ENCODE results near the gene THBD.

Gene THBD

DNA sequence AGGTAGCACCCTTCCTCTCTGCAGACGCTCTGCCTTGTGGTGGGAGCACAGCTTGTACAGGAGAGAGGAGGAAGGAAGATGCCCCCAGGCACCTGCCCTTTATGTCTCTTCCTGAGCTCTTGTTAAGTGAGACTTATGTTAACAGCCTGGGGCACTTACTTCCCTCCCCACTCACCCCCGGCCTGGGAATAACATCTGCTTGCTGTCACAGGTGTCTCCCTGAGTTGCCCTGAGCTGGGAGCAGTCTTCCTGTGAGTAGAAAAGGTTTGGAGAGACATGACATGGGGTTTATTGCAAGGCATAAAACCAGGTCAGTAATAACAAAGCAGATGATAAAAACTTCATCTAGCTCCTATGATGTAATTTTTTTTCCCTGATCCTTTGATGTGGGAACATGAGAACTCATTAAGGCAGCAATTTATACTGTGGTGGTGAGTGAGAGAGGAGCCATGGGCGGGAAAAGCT lies 12.4 kb downstream of the THBD start:
- peaks cover 2 to 4% of the 10 kb centered on the region in 2 experiments for H3K4me1 ChIP-seq (ENCODE audit: control insufficient read depth in 1 of 2, insufficient read depth in 2 of 2, low read length in 2 of 2)
- no peak overlapping the region for H2BK12ac ChIP-seq (ENCODE audit: low read length)
- H2AFZ ChIP-seq (ENCODE audit: insufficient read depth, low read length, poor library complexity) = no peak overlapping the region
- peaks cover 12% of the 10 kb centered on the region for H3K9me3 ChIP-seq (ENCODE audit: insufficient read depth, low read depth, low read length)
- no peak overlapping the region for H3K9ac ChIP-seq (ENCODE audit: low read length)
- H3K14ac ChIP-seq (ENCODE audit: low read length) = no peak overlapping the region
- H2BK5ac ChIP-seq (ENCODE audit: low read depth, low read length, poor library complexity) = no peak overlapping the region
- no peak for DNase-seq
- H4K91ac ChIP-seq (ENCODE audit: low read depth, low read length) = no peak overlapping the region
- no peak overlapping the region for H3K18ac ChIP-seq (ENCODE audit: low read length)
- H3K27ac ChIP-seq (ENCODE audit: low read depth, low read length) = no peak overlapping the region
- H3K79me2 ChIP-seq (ENCODE audit: control insufficient read depth, insufficient read depth, low read length, poor library complexity) = no peaks in the 10 kb centered on the region
- H3K23ac ChIP-seq (ENCODE audit: low read length) = no peak overlapping the region
- no peak overlapping the region for H3K4me2 ChIP-seq (ENCODE audit: low read length)
- no peak overlapping the region for H4K12ac ChIP-seq (ENCODE audit: low read depth, low read length)
- H3K27me3 ChIP-seq (ENCODE audit: insufficient read depth, low read length) = peaks cover 31% of the 10 kb centered on the region
- H3K4me3 ChIP-seq (ENCODE audit: low read depth, low read length) = no peak overlapping the region
- H3K79me1 ChIP-seq (ENCODE audit: low read length) = no peaks in the 10 kb centered on the region
- H2AK5ac ChIP-seq (ENCODE audit: low read length) = no peak overlapping the region
- H4K8ac ChIP-seq (ENCODE audit: low read depth, low read length) = no peak overlapping the region
- H3K4ac ChIP-seq (ENCODE audit: low read depth, low read length) = no peak overlapping the region
- WGBS (ENCODE audit: extremely low coverage, insufficient coverage, insufficient read length) = no CpG with 5 or more reads among the region's 3 CpGs
- H2BK120ac ChIP-seq (ENCODE audit: insufficient read depth, low read length, poor library complexity) = no peak overlapping the region
- H3K36me3 ChIP-seq (ENCODE audit: control insufficient read depth in 1 of 2, insufficient read depth in 2 of 2, low read length in 2 of 2) = no peaks in the 10 kb centered on the region

DNA sequence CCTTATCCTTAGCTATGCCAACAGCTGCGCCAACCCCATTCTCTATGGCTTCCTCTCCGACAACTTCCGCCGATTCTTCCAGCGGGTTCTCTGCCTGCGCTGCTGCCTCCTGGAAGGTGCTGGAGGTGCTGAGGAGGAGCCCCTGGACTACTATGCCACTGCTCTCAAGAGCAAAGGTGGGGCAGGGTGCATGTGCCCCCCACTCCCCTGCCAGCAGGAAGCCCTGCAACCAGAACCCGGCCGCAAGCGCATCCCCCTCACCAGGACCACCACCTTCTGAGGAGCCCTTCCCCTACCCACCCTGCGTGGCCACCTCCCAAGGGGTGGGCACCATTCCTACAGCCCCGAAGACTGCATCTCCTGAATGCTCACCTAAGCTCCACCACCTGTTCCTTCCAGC lies 13.1 kb downstream of the THBD start:
- H3K18ac ChIP-seq (ENCODE audit: low read length) = no peak overlapping the region
- WGBS (ENCODE audit: extremely low coverage, insufficient coverage, insufficient read length) = no CpG with 5 or more reads among the region's 11 CpGs
- no peak overlapping the region for H2BK5ac ChIP-seq (ENCODE audit: low read depth, low read length, poor library complexity)
- H2AK5ac ChIP-seq (ENCODE audit: low read length) = no peak overlapping the region
- no peak overlapping the region for H2AFZ ChIP-seq (ENCODE audit: insufficient read depth, low read length, poor library complexity)
- H3K27ac ChIP-seq (ENCODE audit: low read depth, low read length) = no peak overlapping the region
- H3K9ac ChIP-seq (ENCODE audit: low read length) = no peak overlapping the region
- H3K14ac ChIP-seq (ENCODE audit: low read length) = no peak overlapping the region
- peaks cover 31% of the 10 kb centered on the region for H3K27me3 ChIP-seq (ENCODE audit: insufficient read depth, low read length)
- H4K8ac ChIP-seq (ENCODE audit: low read depth, low read length) = no peak overlapping the region
- no peaks in the 10 kb centered on the region for H3K79me1 ChIP-seq (ENCODE audit: low read length)
- H4K12ac ChIP-seq (ENCODE audit: low read depth, low read length) = no peak overlapping the region
- H3K23ac ChIP-seq (ENCODE audit: low read length) = no peak overlapping the region
- DNase-seq = no peak
- H3K4ac ChIP-seq (ENCODE audit: low read depth, low read length) = no peak overlapping the region
- peaks cover 12% of the 10 kb centered on the region for H3K9me3 ChIP-seq (ENCODE audit: insufficient read depth, low read depth, low read length)
- peaks cover 2 to 4% of the 10 kb centered on the region in 2 experiments for H3K4me1 ChIP-seq (ENCODE audit: control insufficient read depth in 1 of 2, insufficient read depth in 2 of 2, low read length in 2 of 2)
- no peak overlapping the region for H3K4me2 ChIP-seq (ENCODE audit: low read length)
- H3K79me2 ChIP-seq (ENCODE audit: control insufficient read depth, insufficient read depth, low read length, poor library complexity) = no peaks in the 10 kb centered on the region
- no peak overlapping the region for H2BK120ac ChIP-seq (ENCODE audit: insufficient read depth, low read length, poor library complexity)
- H4K91ac ChIP-seq (ENCODE audit: low read depth, low read length) = no peak overlapping the region
- no peak overlapping the region for H2BK12ac ChIP-seq (ENCODE audit: low read length)
- no peak overlapping the region for H3K4me3 ChIP-seq (ENCODE audit: low read depth, low read length)
- no peaks in the 10 kb centered on the region for H3K36me3 ChIP-seq (ENCODE audit: control insufficient read depth in 1 of 2, insufficient read depth in 2 of 2, low read length in 2 of 2)

DNA sequence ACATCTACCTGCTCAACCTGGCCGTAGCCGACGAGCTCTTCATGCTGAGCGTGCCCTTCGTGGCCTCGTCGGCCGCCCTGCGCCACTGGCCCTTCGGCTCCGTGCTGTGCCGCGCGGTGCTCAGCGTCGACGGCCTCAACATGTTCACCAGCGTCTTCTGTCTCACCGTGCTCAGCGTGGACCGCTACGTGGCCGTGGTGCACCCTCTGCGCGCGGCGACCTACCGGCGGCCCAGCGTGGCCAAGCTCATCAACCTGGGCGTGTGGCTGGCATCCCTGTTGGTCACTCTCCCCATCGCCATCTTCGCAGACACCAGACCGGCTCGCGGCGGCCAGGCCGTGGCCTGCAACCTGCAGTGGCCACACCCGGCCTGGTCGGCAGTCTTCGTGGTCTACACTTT lies 13.7 kb downstream of the THBD start:
- H2BK120ac ChIP-seq (ENCODE audit: insufficient read depth, low read length, poor library complexity) = no peak overlapping the region
- H3K18ac ChIP-seq (ENCODE audit: low read length) = no peak overlapping the region
- no peak overlapping the region for H4K8ac ChIP-seq (ENCODE audit: low read depth, low read length)
- H3K36me3 ChIP-seq (ENCODE audit: control insufficient read depth in 1 of 2, insufficient read depth in 2 of 2, low read length in 2 of 2) = no peaks in the 10 kb centered on the region
- H3K27me3 ChIP-seq (ENCODE audit: insufficient read depth, low read length) = peaks cover 31% of the 10 kb centered on the region
- H3K4me3 ChIP-seq (ENCODE audit: low read depth, low read length) = no peak overlapping the region
- no peak overlapping the region for H2AFZ ChIP-seq (ENCODE audit: insufficient read depth, low read length, poor library complexity)
- H3K4me1 ChIP-seq (ENCODE audit: control insufficient read depth in 1 of 2, insufficient read depth in 2 of 2, low read length in 2 of 2) = peaks cover 2 to 4% of the 10 kb centered on the region in 2 experiments
- WGBS (ENCODE audit: extremely low coverage, insufficient coverage, insufficient read length) = no CpG with 5 or more reads among the region's 41 CpGs
- H2BK5ac ChIP-seq (ENCODE audit: low read depth, low read length, poor library complexity) = no peak overlapping the region
- no peak overlapping the region for H2AK5ac ChIP-seq (ENCODE audit: low read length)
- H3K23ac ChIP-seq (ENCODE audit: low read length) = no peak overlapping the region
- DNase-seq = no peak
- no peak overlapping the region for H3K27ac ChIP-seq (ENCODE audit: low read depth, low read length)
- no peak overlapping the region for H3K4me2 ChIP-seq (ENCODE audit: low read length)
- H4K12ac ChIP-seq (ENCODE audit: low read depth, low read length) = no peak overlapping the region
- H3K9ac ChIP-seq (ENCODE audit: low read length) = no peak overlapping the region
- no peak overlapping the region for H2BK12ac ChIP-seq (ENCODE audit: low read length)
- H3K4ac ChIP-seq (ENCODE audit: low read depth, low read length) = no peak overlapping the region
- peaks cover 12% of the 10 kb centered on the region for H3K9me3 ChIP-seq (ENCODE audit: insufficient read depth, low read depth, low read length)
- H4K91ac ChIP-seq (ENCODE audit: low read depth, low read length) = no peak overlapping the region
- H3K79me2 ChIP-seq (ENCODE audit: control insufficient read depth, insufficient read depth, low read length, poor library complexity) = no peaks in the 10 kb centered on the region
- H3K79me1 ChIP-seq (ENCODE audit: low read length) = no peaks in the 10 kb centered on the region
- H3K14ac ChIP-seq (ENCODE audit: low read length) = no peak overlapping the region

DNA sequence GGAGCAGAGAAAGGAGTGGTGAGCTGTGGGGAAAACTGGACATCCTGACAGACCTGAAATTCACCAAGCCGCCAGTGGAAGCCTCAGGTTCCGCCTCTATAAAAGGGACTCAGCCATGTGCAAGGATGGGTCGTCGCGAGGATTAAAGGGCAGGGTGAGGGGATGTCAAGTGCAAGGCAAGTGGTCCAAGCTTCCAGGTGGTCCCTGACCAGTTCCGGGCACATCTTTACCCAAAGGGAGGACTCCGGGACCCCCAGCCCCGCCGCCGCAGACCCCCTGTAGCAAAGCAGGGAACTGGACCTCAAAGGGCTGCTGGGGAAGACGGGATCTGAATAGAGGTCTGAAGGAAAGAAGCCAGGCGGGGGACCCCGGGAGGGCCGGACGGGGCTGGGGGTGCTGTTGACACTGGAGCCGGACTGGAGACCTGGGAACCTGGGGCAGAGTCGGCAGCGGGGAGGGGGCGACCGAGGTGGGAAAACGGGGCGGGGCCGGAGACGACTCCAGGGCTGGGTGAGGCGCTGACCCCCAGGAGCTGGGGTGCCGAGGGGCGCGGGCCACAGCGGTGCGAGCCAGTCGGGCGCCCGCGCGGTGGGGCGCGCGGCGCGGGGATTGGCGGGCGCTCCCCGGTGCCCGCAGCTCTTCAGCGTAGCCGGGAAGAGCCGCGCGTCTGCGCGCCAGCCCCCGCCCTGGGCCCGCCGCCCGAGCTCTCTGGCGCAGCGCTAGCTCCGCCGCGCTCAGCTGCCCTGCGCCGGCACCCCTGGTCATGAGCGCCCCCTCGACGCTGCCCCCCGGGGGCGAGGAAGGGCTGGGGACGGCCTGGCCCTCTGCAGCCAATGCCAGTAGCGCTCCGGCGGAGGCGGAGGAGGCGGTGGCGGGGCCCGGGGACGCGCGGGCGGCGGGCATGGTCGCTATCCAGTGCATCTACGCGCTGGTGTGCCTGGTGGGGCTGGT lies 14.5 kb downstream of the THBD start, which contains the start of gene SSTR4:
TSS of gene SSTR4 (plus strand) at position 592 of the 951 bp plus-strand sequence. CDS start at position 764, 172 bp downstream.
- no peak for DNase-seq
- H4K12ac ChIP-seq (ENCODE audit: low read depth, low read length) = no peak within 1 kb of the TSS
- H3K14ac ChIP-seq (ENCODE audit: low read length) = no peak within 1 kb of the TSS
- no peak within 1 kb of the TSS for H3K4ac ChIP-seq (ENCODE audit: low read depth, low read length)
- peak within 1 kb of the TSS; percentile 30 for H3K4me2 ChIP-seq (ENCODE audit: low read length)
- no peak within 1 kb of the TSS for H3K23ac ChIP-seq (ENCODE audit: low read length)
- no CpG with 5 or more reads among the region's 83 CpGs for WGBS (ENCODE audit: extremely low coverage, insufficient coverage, insufficient read length)
- no peak within 1 kb of the TSS for H2BK120ac ChIP-seq (ENCODE audit: insufficient read depth, low read length, poor library complexity)
- H4K8ac ChIP-seq (ENCODE audit: low read depth, low read length) = no peak within 1 kb of the TSS
- H2BK12ac ChIP-seq (ENCODE audit: low read length) = no peak within 1 kb of the TSS
- H2AFZ ChIP-seq (ENCODE audit: insufficient read depth, low read length, poor library complexity) = no peak within 1 kb of the TSS
- peaks cover 2 to 4% of the 10 kb centered on the region in 2 experiments for H3K4me1 ChIP-seq (ENCODE audit: control insufficient read depth in 1 of 2, insufficient read depth in 2 of 2, low read length in 2 of 2)
- H4K91ac ChIP-seq (ENCODE audit: low read depth, low read length) = no peak within 1 kb of the TSS
- H3K18ac ChIP-seq (ENCODE audit: low read length) = no peak within 1 kb of the TSS
- no peaks in the 10 kb centered on the region for H3K79me1 ChIP-seq (ENCODE audit: low read length)
- H3K9me3 ChIP-seq (ENCODE audit: insufficient read depth, low read depth, low read length) = peaks cover 12% of the 10 kb centered on the region
- no peaks in the 10 kb centered on the region for H3K36me3 ChIP-seq (ENCODE audit: control insufficient read depth in 1 of 2, insufficient read depth in 2 of 2, low read length in 2 of 2)
- H3K4me3 ChIP-seq (ENCODE audit: low read depth, low read length) = no peak within 1 kb of the TSS
- no peak within 1 kb of the TSS for H2AK5ac ChIP-seq (ENCODE audit: low read length)
- H3K27me3 ChIP-seq (ENCODE audit: insufficient read depth, low read length) = peaks cover 31% of the 10 kb centered on the region
- no peaks in the 10 kb centered on the region for H3K79me2 ChIP-seq (ENCODE audit: control insufficient read depth, insufficient read depth, low read length, poor library complexity)
- H3K27ac ChIP-seq (ENCODE audit: low read depth, low read length) = no peak within 1 kb of the TSS
- no peak within 1 kb of the TSS for H3K9ac ChIP-seq (ENCODE audit: low read length)
- no peak within 1 kb of the TSS for H2BK5ac ChIP-seq (ENCODE audit: low read depth, low read length, poor library complexity)
